ENCODE results near the gene FGD6.

FGD6 gene

GRCh38 chr12:95208678-95209077 is 8.6 kb downstream of the FGD6 start:
- no peak for DNase-seq (ENCODE audit: low read depth)
- no peak for TF ChIP-seq CTCF (IDR thresholded peaks at IDR 0.05; ENCODE audit: low read depth, low read length, missing control alignments)
- no peak overlapping the region for H3K4me3 ChIP-seq (ENCODE audit: low read depth, low read length)
- in situ Hi-C loops (cut with HindIII; ENCODE audit: low sequenced_read_pairs) = no loop called here

- no peak for DNase-seq (ENCODE audit: low read depth)
- in situ Hi-C loops (cut with HindIII; ENCODE audit: low sequenced_read_pairs) = no loop called here
- H3K4me3 ChIP-seq (ENCODE audit: low read depth, low read length) = no peak overlapping the region
- TF ChIP-seq CTCF (IDR thresholded peaks at IDR 0.05; ENCODE audit: low read depth, low read length, missing control alignments) = no peak
These were observed 9.9 kb downstream of the FGD6 start for GRCh38 chr12:95207407-95207806.

- in situ Hi-C loops (cut with HindIII; ENCODE audit: low sequenced_read_pairs) = no loop called here
- no peak overlapping the region for H3K4me3 ChIP-seq (ENCODE audit: low read depth, low read length)
- TF ChIP-seq CTCF (IDR thresholded peaks at IDR 0.05; ENCODE audit: low read depth, low read length, missing control alignments) = no peak
- DNase-seq (ENCODE audit: low read depth) = no peak
These were observed 10.4 kb downstream of the FGD6 start for GRCh38 chr12:95206916-95207315.

- in situ Hi-C loops (cut with HindIII; ENCODE audit: low sequenced_read_pairs) = no loop called here
- TF ChIP-seq CTCF (IDR thresholded peaks at IDR 0.05; ENCODE audit: low read depth, low read length, missing control alignments) = no peak
- no peak overlapping the region for H3K4me3 ChIP-seq (ENCODE audit: low read depth, low read length)
- DNase-seq (ENCODE audit: low read depth) = peak; percentile 71
These were observed 11.6 kb downstream of the FGD6 start for GRCh38 chr12:95205685-95206084.

GRCh38 chr12:95205016-95205624 is 12.1 kb downstream of the FGD6 start:
- H3K4me3 ChIP-seq (ENCODE audit: low read depth, low read length) = no peak overlapping the region
- in situ Hi-C loops (cut with HindIII; ENCODE audit: low sequenced_read_pairs) = no loop called here
- TF ChIP-seq CTCF (IDR thresholded peaks at IDR 0.05; ENCODE audit: low read depth, low read length, missing control alignments) = no peak
- no peak for DNase-seq (ENCODE audit: low read depth)

GRCh38 chr12:95204141-95204866 is 13.0 kb downstream of the FGD6 start:
- TF ChIP-seq CTCF (IDR thresholded peaks at IDR 0.05; ENCODE audit: low read depth, low read length, missing control alignments) = no peak
- H3K4me3 ChIP-seq (ENCODE audit: low read depth, low read length) = no peak overlapping the region
- DNase-seq (ENCODE audit: low read depth) = peak; percentile 19
- in situ Hi-C loops (cut with HindIII; ENCODE audit: low sequenced_read_pairs) = no loop called here
